ENCODE data around the gene PLSCR3.

DNA sequence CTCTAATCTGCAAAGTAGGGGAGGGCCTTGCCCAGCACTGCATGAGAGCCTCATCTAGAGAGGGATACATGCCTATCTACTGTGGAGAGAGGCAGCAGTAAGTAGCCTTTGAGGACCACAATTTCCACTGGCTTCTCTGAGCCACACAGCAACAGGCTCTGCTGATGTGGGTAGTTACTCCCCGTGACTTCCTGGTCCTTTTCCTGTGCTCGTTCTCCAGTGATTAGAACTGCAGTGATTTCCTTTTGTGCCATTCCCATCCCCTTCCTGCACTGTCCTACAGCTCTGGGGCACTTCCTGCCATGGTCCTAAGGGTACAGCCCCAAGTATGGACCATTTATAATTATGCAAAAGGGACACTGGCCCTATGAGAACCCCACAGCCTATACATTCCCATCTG is 3.0 kb downstream of the PLSCR3 start:
- TF ChIP-seq EZH2 (IDR thresholded peaks at IDR 0.05; ENCODE audit: low read depth), result no peak
- TF ChIP-seq, protein P1, sequence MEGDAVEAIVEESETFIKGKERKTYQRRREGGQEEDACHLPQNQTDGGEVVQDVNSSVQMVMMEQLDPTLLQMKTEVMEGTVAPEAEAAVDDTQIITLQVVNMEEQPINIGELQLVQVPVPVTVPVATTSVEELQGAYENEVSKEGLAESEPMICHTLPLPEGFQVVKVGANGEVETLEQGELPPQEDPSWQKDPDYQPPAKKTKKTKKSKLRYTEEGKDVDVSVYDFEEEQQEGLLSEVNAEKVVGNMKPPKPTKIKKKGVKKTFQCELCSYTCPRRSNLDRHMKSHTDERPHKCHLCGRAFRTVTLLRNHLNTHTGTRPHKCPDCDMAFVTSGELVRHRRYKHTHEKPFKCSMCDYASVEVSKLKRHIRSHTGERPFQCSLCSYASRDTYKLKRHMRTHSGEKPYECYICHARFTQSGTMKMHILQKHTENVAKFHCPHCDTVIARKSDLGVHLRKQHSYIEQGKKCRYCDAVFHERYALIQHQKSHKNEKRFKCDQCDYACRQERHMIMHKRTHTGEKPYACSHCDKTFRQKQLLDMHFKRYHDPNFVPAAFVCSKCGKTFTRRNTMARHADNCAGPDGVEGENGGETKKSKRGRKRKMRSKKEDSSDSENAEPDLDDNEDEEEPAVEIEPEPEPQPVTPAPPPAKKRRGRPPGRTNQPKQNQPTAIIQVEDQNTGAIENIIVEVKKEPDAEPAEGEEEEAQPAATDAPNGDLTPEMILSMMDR (conservative IDR thresholded peaks at IDR 0.05), result no peak
